GM23338 (cell line): ENCODE data around the gene PHGDH. TPM values are rescaled to one million over a fixed set of nuclear protein-coding genes. Genes with fewer than 3 reads are reported as not detected.
A peak's percentile ranks its signal among the peaks of the same experiment; 100 is the strongest.

Source experiments
- ATAC-seq: fragments of 200-7000 bp; cut with Tn5 transposase; 3 replicates; pipeline ENCODE4 v1.9.1; 2020
- DNase-seq: peaks from one replicate; pipeline ENCODE4 v3.0.0-alpha.2; 2015; ENCODE audit warnings: low spot score
- H2AFZ ChIP-seq: fragments of 200-600 bp; sonication (generic); 2 replicates; pipeline ENCODE4 v1.8.0; 2016; ENCODE audit warnings: antibody characterized with exemption, mild to moderate bottlenecking, moderate library complexity
- H3F3A ChIP-seq: fragments of 200-600 bp; sonication (generic); replicated peaks from 2 replicates; pipeline ENCODE4 v1.8.0; 2017; ENCODE audit warnings: antibody characterized with exemption, mixed run types, low read depth
- H3K27ac ChIP-seq: fragments of 200-600 bp; sonication (generic); 2 replicates; pipeline ENCODE4 v1.6.1; 2016; ENCODE audit warnings: low read depth
- H3K27me3 ChIP-seq: fragments of 200-600 bp; sonication (generic); 2 replicates; pipeline ENCODE4 v1.8.0; 2016; ENCODE audit warnings: mild to moderate bottlenecking, mixed run types, moderate library complexity; ENCODE audit not compliant: insufficient read depth
- H3K36me3 ChIP-seq: fragments of 200-600 bp; sonication (generic); 2 replicates; pipeline ENCODE4 v1.8.0; 2016; ENCODE audit warnings: mild to moderate bottlenecking; ENCODE audit not compliant: insufficient read depth
- H3K4me1 ChIP-seq: fragments of 200-600 bp; sonication (generic); 2 replicates; pipeline ENCODE4 v1.8.0; 2016; ENCODE audit warnings: mild to moderate bottlenecking, moderate library complexity; ENCODE audit not compliant: insufficient read depth
- H3K4me2 ChIP-seq: fragments of 200-600 bp; sonication (generic); 2 replicates; pipeline ENCODE4 v1.7.1; 2017; ENCODE audit warnings: mixed run types
- H3K4me3 ChIP-seq: fragments of 200-600 bp; sonication (generic); 2 replicates; pipeline ENCODE4 v1.6.1; 2016; ENCODE audit warnings: mixed run types
- H3K79me2 ChIP-seq: fragments of 200-600 bp; sonication (generic); replicated peaks from 2 replicates; pipeline ENCODE4 v1.8.0; 2017; ENCODE audit warnings: mild to moderate bottlenecking; ENCODE audit not compliant: insufficient read depth
- H3K9me2 ChIP-seq: fragments of 200-600 bp; sonication (generic); 2 replicates; pipeline ENCODE4 v1.8.0; 2017; ENCODE audit not compliant: insufficient read depth
- H4K20me1 ChIP-seq: fragments of 200-600 bp; sonication (generic); replicated peaks from 2 replicates; pipeline ENCODE4 v1.8.0; 2017; ENCODE audit warnings: mild to moderate bottlenecking; ENCODE audit not compliant: insufficient read depth
- H3K27ac Mint-ChIP-seq: 2 replicates; pipeline ENCODE4 v1.8.0; 2020; ENCODE audit warnings: inconsistent platforms, mild to moderate bottlenecking, moderate library complexity, mixed read lengths
- H3K27me3 Mint-ChIP-seq: 3 replicates; pipeline ENCODE4 v1.8.0; 2022; ENCODE audit warnings: low read depth, mild to moderate bottlenecking, moderate library complexity, mixed read lengths, inconsistent platforms; ENCODE audit not compliant: insufficient read depth, poor library complexity
- H3K36me3 Mint-ChIP-seq: 3 replicates; pipeline ENCODE4 v1.8.0; 2021; ENCODE audit warnings: low read depth, mild to moderate bottlenecking, inconsistent platforms, moderate library complexity, mixed read lengths
- H3K4me1 Mint-ChIP-seq: 3 replicates; pipeline ENCODE4 v1.8.0; 2020; ENCODE audit warnings: mild to moderate bottlenecking, inconsistent platforms, mixed read lengths
- H3K4me3 Mint-ChIP-seq: 3 replicates; pipeline ENCODE4 v1.8.0; 2021; ENCODE audit warnings: moderate library complexity, mild to moderate bottlenecking, inconsistent platforms, mixed read lengths
- H3K9me3 Mint-ChIP-seq: 3 replicates; pipeline ENCODE4 v1.8.0; 2020; ENCODE audit warnings: moderate library complexity, mild to moderate bottlenecking, inconsistent platforms, mixed read lengths
- CREB1 ChIP-seq: fragments of 250-450 bp; sonication (Bioruptor Pico); IDR thresholded peaks from 2 replicates; pipeline ENCODE4 v1.5.0; 2020; ENCODE audit warnings: low read depth, mild to moderate bottlenecking, moderate library complexity
- CTCF ChIP-seq, 2 experiments: fragments of 200-600 bp in 1 of 2; sonication (generic) in 1 of 2; conservative IDR thresholded peaks; 2 replicates each; pipeline versions ENCODE4 v1.5.1 to v1.6.1; 2016 to 2017; ENCODE audit warnings: antibody characterized with exemption in 2 of 2, low read depth in 2 of 2, mild to moderate bottlenecking in 2 of 2, moderate library complexity in 1 of 2
- ETS1 ChIP-seq: IDR thresholded peaks from 2 replicates; pipeline ENCODE4 v1.6.1; 2016; ENCODE audit warnings: antibody characterized with exemption
- EZH2 ChIP-seq: fragments of 200-600 bp; sonication (generic); IDR thresholded peaks from one replicate; pipeline ENCODE4 v1.8.0; 2017; ENCODE audit warnings: antibody characterized with exemption, mild to moderate bottlenecking, low read depth; ENCODE audit not compliant: unreplicated experiment
- EZH2phosphoT487 ChIP-seq: fragments of 200-600 bp; sonication (generic); IDR thresholded peaks from one replicate; pipeline ENCODE4 v1.8.1; 2018; ENCODE audit warnings: antibody characterized with exemption; ENCODE audit not compliant: unreplicated experiment
- JUNB ChIP-seq: IDR thresholded peaks from one replicate; pipeline ENCODE4 v1.6.1; 2016; ENCODE audit warnings: antibody characterized with exemption; ENCODE audit not compliant: unreplicated experiment
- NANOG ChIP-seq: IDR thresholded peaks from 2 replicates; pipeline ENCODE4 v1.6.1; 2016; ENCODE audit warnings: antibody characterized with exemption, borderline replicate concordance
- POLR2AphosphoS5 ChIP-seq: IDR thresholded peaks from 2 replicates; pipeline ENCODE4 v1.6.1; 2016; ENCODE audit warnings: antibody characterized with exemption, low read depth
- REST ChIP-seq: IDR thresholded peaks from one replicate; pipeline ENCODE4 v1.6.1; 2018; ENCODE audit warnings: antibody characterized with exemption; ENCODE audit not compliant: unreplicated experiment
- STAT1 ChIP-seq: IDR thresholded peaks from one replicate; pipeline ENCODE4 v1.6.1; 2016; ENCODE audit warnings: antibody characterized with exemption; ENCODE audit not compliant: unreplicated experiment
- ZNF114 ChIP-seq: fragments of 250-450 bp; sonication (Bioruptor Pico); IDR thresholded peaks from 2 replicates; pipeline ENCODE4 v1.5.0; 2020; ENCODE audit warnings: mild to moderate bottlenecking, moderate library complexity
- ZNF331 ChIP-seq: fragments of 250-450 bp; sonication (Bioruptor Pico); IDR thresholded peaks from 2 replicates; pipeline ENCODE4 v1.5.0; 2020; ENCODE audit warnings: low read depth, mild to moderate bottlenecking, moderate library complexity
- ZNF462 ChIP-seq: fragments of 250-450 bp; sonication (Bioruptor Pico); IDR thresholded peaks from 2 replicates; pipeline ENCODE4 v1.5.0; 2020; ENCODE audit warnings: mild to moderate bottlenecking, moderate library complexity
- polyA plus RNA-seq: library from polyadenylated mRNA; unstranded; fragments of >200 nt; fragmentation: Nextera tagmentation; extraction: Ambion mirVana; gene quantifications from 2 replicates; pipeline ENCODE4 v1.2.1, GENCODE V29; 2016
- total RNA-seq: library from RNA; depleted of rRNA; stranded (reverse); fragments of >200 nt; shearing (Covaris generic); gene quantifications from 2 replicates; pipeline ENCODE4 v1.2.3, GENCODE V29; 2014

The PHGDH gene
- total and polyA plus RNA-seq, 2 experiments from 2014 or later, result 612 to 885 TPM

GRCh38 chr1:119714583-119714982 lies 2.8 kb downstream of the PHGDH start:
- no peak overlapping the region for H2AFZ ChIP-seq
- peak; percentile 38 for DNase-seq
- peak overlapping the region; percentile 98 for H3K4me3 ChIP-seq
- Mint-ChIP-seq H3K36me3 (peaks cover 66% of the 10 kb centered on the region), H3K4me3 (peak overlapping the region; percentile 99), H3K27me3 (peaks cover 21% of the 10 kb centered on the region), H3K9me3 (peaks cover 6% of the 10 kb centered on the region; the same call in 2 of the 3 replicates), H3K27ac (peak overlapping the region; percentile 100), H3K4me1 (peaks cover 61% of the 10 kb centered on the region)
- H3K36me3 ChIP-seq, result peaks cover 7% of the 10 kb centered on the region
- peak overlapping the region; percentile 91 for H3K4me2 ChIP-seq
- peaks cover 9% of the 10 kb centered on the region for H3F3A ChIP-seq
- ATAC-seq, result no peak
- H3K79me2 ChIP-seq, result peaks cover 77% of the 10 kb centered on the region
- TF ChIP-seq STAT1, result no peak
- no peak for TF ChIP-seq POLR2AphosphoS5
- TF ChIP-seq EZH2phosphoT487, result no peak
- no peak for TF ChIP-seq EZH2
- TF ChIP-seq NANOG, result no peak
- TF ChIP-seq ZNF331 (CRISPR knock-in tag), result no peak
- TF ChIP-seq REST, result no peak
- no peak for TF ChIP-seq ZNF114
- TF ChIP-seq JUNB, result no peak
- TF ChIP-seq ZNF462 (CRISPR knock-in tag), result no peak
- no peak for TF ChIP-seq CTCF (conservative IDR thresholded peaks at IDR 0.05; ENCODE audit: low read depth in 2 of 2)
- TF ChIP-seq CREB1, result no peak
- no peak for TF ChIP-seq ETS1
- H4K20me1 ChIP-seq, result peaks cover 59% of the 10 kb centered on the region
- H3K9me2 ChIP-seq, result no peaks in the 10 kb centered on the region
- H3K4me1 ChIP-seq, result peaks cover 59% of the 10 kb centered on the region
- no peak overlapping the region for H3K27ac ChIP-seq
- H3K27me3 ChIP-seq, result no peaks in the 10 kb centered on the region
